ENCODE measurements around the gene EOGT. TPM values are rescaled to one million over a fixed set of nuclear protein-coding genes. Genes with fewer than 3 reads are reported as not detected.

Gene EOGT
- total and polyA plus RNA-seq, 2 of the 4 experiments (the other 2 are of a cell fraction) = 12.3 to 41.2 TPM

- ATAC-seq (ENCODE audit: low read depth) (peak; percentile 82), DNase-seq (no peak)
- Histone ChIP-seq H3K27me3 (ENCODE audit: control insufficient read depth, insufficient read depth, low read length) (no peaks in the 10 kb centered on the region), H3K4me2 (ENCODE audit: low read depth, low read length) (peak overlapping the region; percentile 75; the same call in 1 of the 2 replicates), H3K23ac (ENCODE audit: low read depth, low read length) (no peak overlapping the region), H3K9me3 (ENCODE audit: control insufficient read depth, insufficient read depth, low read length) (no peaks in the 10 kb centered on the region), H2AK9ac (replicated peaks; ENCODE audit: low read depth, low read length, poor library complexity) (no peak overlapping the region), H4K91ac (ENCODE audit: insufficient read depth, low read depth, low read length) (no peak overlapping the region), H3K9ac (ENCODE audit: low read depth, low read length) (no peak overlapping the region), H2BK15ac (ENCODE audit: low read depth, low read length) (no peak overlapping the region), H3K14ac (replicated peaks; ENCODE audit: low read depth, low read length) (no peak overlapping the region), H3K4ac (ENCODE audit: low read depth, low read length) (no peak overlapping the region), H4K5ac (ENCODE audit: low read depth, low read length) (no peak overlapping the region), H3K9me1 (ENCODE audit: insufficient read depth, low read length) (no peaks in the 10 kb centered on the region; the same call in 1 of the 2 replicates), H2BK5ac (ENCODE audit: low read depth, low read length, poor library complexity, severe bottlenecking) (peak overlapping the region; percentile 3), H3K4me3 (ENCODE audit: insufficient read depth, low read depth, low read length) (no peak overlapping the region), H2BK120ac (ENCODE audit: low read depth, low read length) (no peak overlapping the region), H3K36me3 (ENCODE audit: control insufficient read depth, insufficient read depth, low read length) (peaks cover 26% of the 10 kb centered on the region), H2BK20ac (ENCODE audit: low read depth, low read length) (no peak overlapping the region), H4K8ac (ENCODE audit: low read depth in 2 of 2, low read length in 2 of 2) (no peak overlapping the region), H3K27ac (ENCODE audit: insufficient read depth, low read length) (no peak overlapping the region), H3K79me1 (ENCODE audit: low read depth in 1 of 2, low read length in 2 of 2) (no peaks in the 10 kb centered on the region), H2AFZ (replicated peaks; ENCODE audit: low read length, poor library complexity) (no peak overlapping the region), H4K20me1 (ENCODE audit: insufficient read depth, low read length) (no peaks in the 10 kb centered on the region), H3K18ac (ENCODE audit: low read depth, low read length) (no peak overlapping the region), H2AK5ac (ENCODE audit: low read depth, low read length) (no peak overlapping the region), H3K56ac (ENCODE audit: extremely low read depth, insufficient read depth, low read length) (no peak overlapping the region), H3K4me1 (ENCODE audit: control insufficient read depth, insufficient read depth, low read length) (peaks cover 7% of the 10 kb centered on the region)
- ChIA-PET CTCF (no interaction called here), POLR2A (ENCODE audit: unreplicated experiment) (no interaction called here)
- intact Hi-C loops (cut with micrococcal nuclease) = loop anchor here (10.0 kb wide), 1 partner anchor 1623 kb away; no protein-coding TSS in a partner anchor
- dilution Hi-C loops (cut with HindIII; ENCODE audit: low sequenced_read_pairs, unreplicated experiment) = no loop called here
- peak; percentile 25; the same call in 1 of the 2 replicates for TF ChIP-seq CEBPB (IDR thresholded peaks at IDR 0.05; ENCODE audit: low read depth, low read length)
- TF ChIP-seq USF2 (IDR thresholded peaks at IDR 0.05; ENCODE audit: low read depth, low read length) = no peak
- no peak for TF ChIP-seq CTCF (conservative IDR thresholded peaks at IDR 0.05; ENCODE audit: low read depth, low read length)
- TF ChIP-seq NFE2L2 (IDR thresholded peaks at IDR 0.05; ENCODE audit: low read depth, low read length) = 0 out of 2 replicates have a peak, but pooled peaks have one; percentile 20
- BruUV-seq (replicated peaks) = no TSS peak
- in situ Hi-C loops (cut with MboI; ENCODE audit: low sequenced_read_pairs) = no loop called here
- 0% methylated on average over 1 of the region's 8 CpGs; no CpG with 5 or more reads in 1 of the 2 experiments for WGBS, 2 experiments (ENCODE audit: extremely low coverage in 2 of 2, insufficient read length in 1 of 2)
Observed at GRCh38 chr3:68977486-68978167, 35.9 kb downstream of the EOGT start.

All from IMR-90 (cell line).